SK-N-MC (cell line): ENCODE data around the gene PID1.

Experiments
- EZH2 ChIP-seq: fragments of 200-600 bp; sonication (generic); IDR thresholded peaks from one replicate; pipeline ENCODE4 v1.6.1; 2017; ENCODE audit warnings: antibody characterized with exemption
- FOXP2 ChIP-seq: optimal IDR thresholded peaks from 2 replicates; pipeline ENCODE3; 2011; ENCODE audit warnings: mild to moderate bottlenecking, moderate library complexity; ENCODE audit not compliant: insufficient read depth; ENCODE audit errors: extremely low read length, control extremely low read depth
- POLR2AphosphoS5 ChIP-seq: IDR thresholded peaks from 2 replicates; pipeline ENCODE4 v1.6.1; 2012; ENCODE audit warnings: mild to moderate bottlenecking, low read depth, low read length, borderline replicate concordance

GRCh38 chr2:229205704-229206103 lies 65.4 kb downstream of the PID1 start:
- TF ChIP-seq POLR2AphosphoS5 (no peak), EZH2 (no peak), FOXP2 (no peak)
